ENCODE data around the gene MAPK1. TPM values are rescaled to one million over a fixed set of nuclear protein-coding genes. Genes with fewer than 3 reads are reported as not detected.

The MAPK1 gene
- total RNA-seq: 10 to 100 TPM; 29.4 to 47.3 (median 33.1) TPM

- no peak for TF ChIP-seq CTCF (IDR thresholded peaks at IDR 0.05; ENCODE audit: low read depth)
Measured at GRCh38 chr22:21867528-21868266, at the start of gene MAPK1. Gene MAPK1, minus strand, starts transcription at chr22:21867645. Its CDS starts 205 bp downstream, at chr22:21867440.

- TF ChIP-seq CTCF (IDR thresholded peaks at IDR 0.05; ENCODE audit: low read depth): no peak
Measured at GRCh38 chr22:21916309-21916918, 49.0 kb upstream of the MAPK1 start.

- TF ChIP-seq CTCF (IDR thresholded peaks at IDR 0.05; ENCODE audit: low read depth): no peak
Measured at GRCh38 chr22:21915624-21916308, 48.3 kb upstream of the MAPK1 start.

- TF ChIP-seq CTCF (IDR thresholded peaks at IDR 0.05; ENCODE audit: low read depth): no peak
Measured at GRCh38 chr22:21909871-21910270, 42.4 kb upstream of the MAPK1 start.

- TF ChIP-seq CTCF (IDR thresholded peaks at IDR 0.05; ENCODE audit: low read depth): no peak
Measured at GRCh38 chr22:21907638-21908522, 40.4 kb upstream of the MAPK1 start.

- TF ChIP-seq CTCF (IDR thresholded peaks at IDR 0.05; ENCODE audit: low read depth): no peak
Measured at GRCh38 chr22:21904250-21904789, 36.9 kb upstream of the MAPK1 start.

Measured in subcutaneous adipose tissue (tissue), 4 donors.